ENCODE results near the gene PDIA6.
"Not testable (repeated sequence)": the region's sequence is repeated elsewhere in the genome, so short reads cannot be mapped to it uniquely, and the experiment has no call there.

The PDIA6 gene

DNA sequence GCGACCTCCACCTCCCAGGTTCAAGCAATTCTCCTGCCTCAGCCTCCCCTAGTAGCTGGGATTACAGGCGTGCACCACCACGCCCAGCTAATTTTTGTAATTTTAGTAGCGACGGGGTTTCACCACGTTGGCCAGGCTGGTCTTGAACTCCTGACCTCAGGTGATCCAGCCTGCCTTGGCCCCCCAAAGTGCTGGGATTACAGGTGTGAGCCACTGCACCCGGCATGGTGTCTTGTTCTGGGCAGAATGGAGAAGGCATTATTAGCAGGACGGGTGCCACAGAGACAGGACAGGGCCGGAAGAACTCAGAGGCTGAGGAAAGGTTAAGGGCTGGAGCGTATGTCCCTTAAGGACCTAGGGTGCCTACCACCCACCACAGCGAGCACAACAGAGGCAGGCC lies 31.8 kb downstream of the PDIA6 start:
- DNase-seq (ENCODE audit: low spot score) = not testable (repeated sequence)

DNA sequence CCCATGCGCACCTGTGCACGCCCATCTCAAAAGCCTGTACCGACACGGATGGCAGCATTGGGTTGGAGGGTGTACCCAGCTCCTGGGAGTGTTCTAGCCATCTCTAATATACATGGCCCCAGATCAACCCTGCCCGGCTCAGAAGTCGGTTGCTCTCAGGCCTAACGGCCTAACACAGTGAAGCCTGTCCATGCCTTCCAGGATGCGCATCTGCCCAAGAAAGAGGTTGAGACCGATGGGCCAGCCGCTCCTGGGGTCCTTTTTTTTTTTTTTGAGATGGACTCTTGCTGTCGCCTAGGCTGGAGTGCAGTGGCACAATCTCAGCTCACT lies 32.1 kb downstream of the PDIA6 start:
- no peak for DNase-seq (ENCODE audit: low spot score)

DNA sequence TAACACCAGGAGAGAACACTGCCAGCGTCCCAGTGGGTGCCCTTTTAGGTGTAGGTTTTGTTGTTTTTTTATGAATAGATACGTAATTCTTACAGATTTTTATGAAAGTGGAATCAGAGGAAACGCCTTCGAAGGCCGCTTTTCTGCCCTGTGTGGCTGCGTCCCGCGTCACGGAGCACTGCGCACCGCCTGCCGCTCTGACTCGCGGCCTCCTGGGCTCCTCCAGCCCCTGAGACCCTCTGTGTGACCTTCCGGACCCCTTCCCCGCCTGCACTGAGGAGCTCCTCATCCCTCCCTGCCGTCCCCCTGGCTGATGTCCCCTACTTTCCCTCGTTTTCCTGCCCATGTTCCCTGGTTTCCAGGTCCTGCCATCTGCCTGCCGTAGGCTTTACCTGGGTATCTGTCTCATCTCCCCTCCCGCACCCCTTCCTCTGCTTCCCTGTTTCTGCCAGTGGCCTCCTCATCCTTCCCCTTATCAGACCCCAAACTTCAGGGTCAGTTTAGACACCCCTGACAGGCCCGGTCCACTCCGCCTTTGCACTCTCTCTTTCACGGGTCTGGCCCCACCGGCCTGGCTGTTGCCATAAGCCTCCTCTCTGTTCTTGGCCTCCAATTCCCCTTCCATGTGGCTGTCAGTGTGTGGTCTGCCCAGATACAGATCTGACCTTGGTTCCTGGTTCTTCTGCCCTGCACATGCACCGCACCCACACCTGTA lies 32.7 kb downstream of the PDIA6 start:
- DNase-seq (ENCODE audit: low spot score) = no peak

DNA sequence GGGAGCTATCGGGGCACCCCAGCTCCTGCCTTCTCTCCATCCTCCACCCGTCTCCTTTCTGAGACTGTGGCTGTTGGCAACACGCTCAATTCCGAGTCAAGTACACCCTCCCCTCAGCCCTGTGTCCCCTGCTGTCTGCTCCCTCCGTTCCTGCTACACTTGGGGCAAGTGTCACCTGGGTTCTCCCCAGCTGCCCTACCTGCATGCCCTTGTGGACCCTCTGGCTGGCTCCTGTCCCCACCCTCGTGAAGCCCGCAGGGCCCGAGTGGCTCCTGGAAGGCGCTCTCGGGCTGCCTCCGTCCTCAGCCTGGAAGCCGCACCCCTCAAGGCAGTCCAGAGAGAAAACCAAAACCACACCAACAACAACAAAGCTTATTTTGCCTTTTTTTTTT lies 33.9 kb downstream of the PDIA6 start:
- no peak for DNase-seq (ENCODE audit: low spot score)

DNA sequence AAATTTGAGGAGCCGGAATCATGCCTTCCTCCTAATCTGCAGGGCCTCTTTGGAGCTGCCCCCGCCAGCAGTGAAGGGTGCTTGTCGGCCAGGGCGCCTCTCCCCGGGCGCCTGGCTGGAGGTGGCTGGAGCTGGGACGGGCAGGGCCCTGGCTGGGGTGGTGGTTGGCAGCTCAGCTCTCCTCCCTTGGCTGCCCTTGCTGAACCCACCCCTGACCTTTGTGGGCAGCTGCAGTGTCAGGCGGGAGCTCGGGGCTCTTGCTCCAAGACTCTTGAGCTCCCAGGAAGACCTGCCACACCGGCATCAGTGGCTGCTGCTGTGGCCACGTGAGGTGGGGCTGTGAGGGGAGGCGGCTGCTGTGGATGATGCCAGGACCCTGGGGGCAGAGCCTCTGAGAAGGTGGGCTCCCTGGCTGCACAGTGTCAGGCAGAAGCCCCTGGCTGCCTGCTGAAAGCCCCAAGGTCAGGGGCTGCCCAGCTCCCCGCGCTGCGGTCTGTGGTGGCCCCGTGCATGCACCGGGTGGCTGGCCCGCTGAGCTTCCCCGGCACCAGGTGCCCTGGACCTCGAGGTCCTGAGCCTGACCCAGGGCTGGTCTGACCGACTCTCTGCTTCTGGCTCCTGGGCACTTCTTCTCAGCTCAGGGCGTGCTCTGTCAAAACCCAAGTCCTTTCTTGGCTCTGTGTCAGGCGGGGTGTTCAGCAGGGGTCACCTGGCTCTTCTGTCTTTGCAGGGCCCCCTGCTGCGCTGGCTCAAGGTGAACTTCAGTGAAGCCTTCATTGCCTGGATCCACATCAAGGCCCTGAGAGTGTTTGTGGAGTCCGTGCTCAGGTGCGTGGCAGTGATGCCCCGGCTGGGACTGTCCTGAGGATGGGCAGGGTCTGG lies 34.5 kb downstream of the PDIA6 start:
- DNase-seq (ENCODE audit: low spot score) = no peak

DNA sequence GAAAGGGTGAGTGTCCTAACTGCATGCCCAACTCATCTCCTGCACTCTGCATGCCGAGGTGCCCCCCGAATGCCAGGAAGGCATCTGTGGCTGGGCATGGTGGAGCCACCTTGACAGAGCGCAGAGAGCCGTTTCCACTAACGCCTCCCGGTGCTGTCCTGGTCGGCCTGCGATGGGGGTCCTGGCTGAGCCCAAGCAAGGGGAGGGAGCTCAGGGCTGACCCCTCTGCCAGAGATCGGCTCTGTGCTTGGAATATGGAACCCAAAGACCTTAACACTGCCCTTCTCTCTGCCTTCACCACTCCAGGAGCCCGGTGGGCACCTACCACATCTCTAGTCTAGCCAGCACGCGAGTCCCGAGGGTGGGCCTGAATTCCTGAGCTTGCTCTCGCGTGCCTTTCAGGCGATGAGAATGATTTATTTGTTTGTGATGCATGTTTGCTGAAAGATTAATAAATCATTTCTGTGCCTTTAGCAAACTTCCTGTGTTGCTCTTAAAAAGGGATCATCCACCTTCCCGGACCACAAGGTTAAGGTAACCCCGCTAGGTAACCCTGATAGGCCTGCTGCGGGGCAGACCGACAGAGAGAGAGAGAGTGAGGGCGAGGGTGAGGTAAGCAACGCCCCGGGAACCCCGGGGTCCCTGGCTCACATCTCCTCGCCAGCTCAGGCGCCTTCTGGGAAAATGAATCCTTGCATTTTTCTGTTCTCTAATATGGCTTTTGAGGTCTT lies 35.3 kb downstream of the PDIA6 start:
- DNase-seq (ENCODE audit: low spot score) = no peak

DNA sequence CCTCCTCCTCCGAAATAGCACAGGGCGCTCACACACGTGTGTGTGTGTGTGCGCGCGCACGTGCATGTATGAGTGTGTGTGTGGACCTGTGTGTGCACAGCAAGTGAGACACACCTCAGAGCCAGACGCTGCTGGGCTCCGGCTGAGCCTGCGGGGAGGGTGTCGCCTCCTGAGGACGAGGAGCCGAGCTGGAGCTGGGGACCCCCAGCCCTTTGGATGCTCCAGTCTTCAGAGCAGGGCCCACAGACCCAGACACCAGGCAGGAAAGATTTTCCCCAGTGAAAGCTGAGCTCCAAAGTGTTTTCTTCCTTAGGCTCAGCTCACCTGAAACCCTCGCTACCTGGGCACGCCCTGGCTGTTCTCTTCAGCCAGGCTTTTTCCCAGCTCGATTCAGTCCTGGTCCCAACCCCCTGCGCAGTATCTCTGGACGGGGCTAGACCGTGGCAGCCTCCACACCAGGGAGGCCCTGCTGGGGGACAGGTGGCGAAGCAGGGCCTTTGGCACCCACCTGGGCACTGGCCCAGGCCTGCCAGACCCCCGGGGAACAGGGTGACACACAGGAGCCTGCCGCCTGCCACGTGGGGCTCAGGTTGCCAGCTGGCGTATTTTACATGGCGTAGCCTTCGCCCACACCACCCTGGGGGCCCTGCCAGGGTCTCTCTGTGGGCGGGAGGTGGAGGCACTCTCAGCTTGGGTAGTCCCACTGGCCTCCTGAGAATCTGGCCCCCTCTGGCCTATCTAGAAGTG lies 36.2 kb downstream of the PDIA6 start:
- no peak for DNase-seq (ENCODE audit: low spot score)

DNA sequence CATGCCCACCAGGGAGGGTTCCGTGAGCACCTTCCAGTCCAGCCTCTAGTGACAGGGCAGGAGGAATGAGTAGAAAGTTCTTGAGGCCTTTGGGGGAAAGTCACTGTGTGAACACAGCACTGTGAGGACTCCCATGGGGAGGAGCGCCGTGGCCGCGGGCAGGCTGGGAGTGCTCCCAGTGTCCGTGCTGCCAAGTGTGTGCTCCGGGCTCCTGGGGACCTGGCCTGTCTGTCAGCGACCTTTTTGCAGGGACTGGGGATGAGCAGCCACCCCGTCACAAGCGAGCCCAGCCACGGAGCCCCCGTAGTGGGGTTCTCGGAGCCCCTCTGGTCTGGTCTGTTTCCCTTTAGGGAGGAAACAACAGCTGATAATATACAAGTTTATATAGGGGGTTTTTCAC lies 36.8 kb downstream of the PDIA6 start:
- DNase-seq (ENCODE audit: low spot score) = no peak

DNA sequence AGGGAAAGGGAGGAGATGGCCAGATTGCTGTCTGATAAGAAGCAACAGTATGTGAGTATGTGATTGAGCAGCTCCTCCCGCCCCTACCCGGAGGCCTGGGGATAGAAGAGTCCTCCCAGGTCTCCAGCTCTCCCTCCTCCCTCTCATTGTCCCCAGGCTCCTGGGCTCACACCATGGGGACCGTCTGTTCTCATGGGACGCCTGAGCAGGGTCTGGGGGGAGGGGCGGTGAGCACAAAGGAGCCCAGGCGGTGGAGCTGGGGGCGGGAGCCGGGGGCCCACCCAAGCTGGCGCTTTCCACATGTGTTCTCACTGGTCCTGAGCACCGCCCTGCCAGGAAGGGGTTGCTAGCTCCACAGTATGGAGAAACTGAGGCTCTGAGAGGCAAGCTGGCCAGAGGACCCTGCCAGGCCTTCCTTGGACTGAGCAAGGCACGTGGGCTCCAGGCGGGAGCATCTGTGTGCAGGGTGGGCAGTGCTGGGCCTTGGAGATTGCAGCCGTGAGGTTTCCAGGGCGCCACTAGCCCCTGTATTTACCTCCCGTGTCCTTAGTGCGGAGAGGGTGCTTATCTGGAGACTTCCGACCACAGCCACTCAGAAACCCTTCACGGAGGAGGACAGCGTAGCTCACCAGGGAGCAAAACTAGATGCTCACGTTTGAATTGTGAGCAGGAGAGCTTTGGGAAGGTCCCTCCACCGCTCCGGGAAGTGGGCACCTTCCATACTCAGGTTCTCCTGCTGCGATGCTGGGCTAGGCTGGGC lies 37.4 kb downstream of the PDIA6 start:
- DNase-seq (ENCODE audit: low spot score) = no peak

DNA sequence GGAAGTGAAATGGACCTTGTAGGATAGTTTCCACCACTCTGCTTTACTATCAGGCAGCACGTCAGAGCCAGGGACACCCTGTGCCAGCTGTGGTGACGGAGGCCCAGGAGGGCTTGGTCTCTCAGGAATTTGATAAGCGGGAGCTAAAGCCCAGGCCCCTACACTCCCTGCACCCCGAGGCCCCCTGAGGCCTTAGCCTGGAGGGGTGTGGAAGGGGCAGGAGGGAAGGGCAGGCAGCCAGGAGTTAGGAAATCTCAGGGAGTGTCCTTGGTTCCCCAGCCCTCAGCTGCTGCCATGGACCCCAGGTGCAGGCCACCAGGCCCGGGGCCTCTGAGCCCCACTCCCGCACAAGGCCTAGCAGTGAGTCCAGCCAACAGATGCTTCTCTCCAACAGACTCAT lies 38.2 kb downstream of the PDIA6 start:
- no peak for DNase-seq (ENCODE audit: low spot score)

DNA sequence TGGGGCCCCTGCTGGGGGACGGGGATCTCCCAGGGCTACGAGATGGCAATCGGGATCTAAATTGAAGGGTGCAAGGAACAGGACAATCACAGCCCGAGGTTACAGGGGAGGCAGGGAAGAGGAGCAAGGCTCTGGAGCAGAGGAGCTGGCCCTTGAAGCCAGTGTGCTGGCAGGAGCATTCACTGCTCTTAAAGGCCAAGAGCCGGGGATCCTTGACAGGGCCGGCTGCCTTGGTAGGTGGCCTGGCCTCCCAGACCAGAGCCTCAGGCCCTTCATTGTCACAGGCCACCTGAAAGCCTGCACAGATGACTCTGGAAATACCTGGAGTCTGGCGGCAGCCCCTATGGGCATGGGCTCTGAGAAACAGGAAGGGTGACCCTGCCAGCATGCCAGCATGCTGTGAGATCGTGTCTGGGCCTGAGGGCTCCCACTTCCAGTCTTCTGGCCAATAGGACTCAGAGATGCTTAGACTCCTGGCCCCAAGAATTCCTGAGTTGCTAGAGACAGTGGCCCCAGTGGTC lies 38.7 kb downstream of the PDIA6 start:
- no peak for DNase-seq (ENCODE audit: low spot score)

DNA sequence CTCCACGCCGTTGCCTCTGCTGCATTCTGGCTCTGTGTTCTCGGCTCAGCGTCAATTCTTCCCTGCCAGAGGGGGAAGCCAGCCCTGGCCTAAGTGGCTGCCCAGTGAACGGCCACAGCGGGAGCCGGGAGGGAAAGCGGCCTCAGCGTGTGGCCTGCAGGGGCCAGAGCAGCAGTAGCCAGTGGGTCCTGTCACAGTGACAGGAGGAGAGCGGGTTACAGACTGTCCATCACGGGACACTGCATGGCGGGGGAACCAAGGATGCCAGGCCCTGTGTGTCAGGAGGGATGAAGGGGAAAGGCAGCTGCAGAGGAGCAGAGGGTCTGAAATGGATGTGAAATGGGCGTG lies 39.7 kb downstream of the PDIA6 start:
- no peak for DNase-seq (ENCODE audit: low spot score)

DNA sequence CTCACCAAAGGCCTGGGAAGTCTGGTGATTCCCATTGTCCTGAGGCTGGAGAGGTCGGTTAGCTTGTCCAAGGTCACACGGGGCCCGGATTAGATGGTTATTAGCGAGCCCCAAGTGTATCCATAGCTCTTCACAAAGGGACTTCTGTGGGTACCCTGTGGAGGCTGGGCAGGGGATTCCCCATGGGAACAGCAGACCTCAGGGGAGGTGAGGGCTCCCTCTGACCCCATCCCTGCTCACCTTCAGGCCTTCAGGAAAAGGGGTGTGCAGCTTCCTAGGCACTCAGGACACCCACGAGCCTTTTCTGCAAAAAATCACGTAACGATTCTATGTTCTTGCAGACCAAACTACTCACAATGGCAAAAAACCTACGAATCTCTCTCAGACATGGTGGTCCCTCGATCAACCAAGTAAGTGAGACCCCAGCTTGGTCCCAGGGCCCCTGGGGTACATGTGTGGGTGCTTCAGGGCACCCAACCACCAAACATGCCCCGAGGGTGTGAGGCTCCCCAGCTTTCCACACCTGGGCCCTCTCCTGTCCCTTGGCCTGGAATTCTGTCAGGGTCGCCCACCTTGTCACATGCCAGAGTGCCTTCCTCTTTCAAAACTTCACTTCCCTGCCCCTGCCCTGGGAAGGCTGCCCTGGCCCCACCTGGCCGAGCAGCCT lies 40.3 kb downstream of the PDIA6 start:
- no peak for DNase-seq (ENCODE audit: low spot score)

DNA sequence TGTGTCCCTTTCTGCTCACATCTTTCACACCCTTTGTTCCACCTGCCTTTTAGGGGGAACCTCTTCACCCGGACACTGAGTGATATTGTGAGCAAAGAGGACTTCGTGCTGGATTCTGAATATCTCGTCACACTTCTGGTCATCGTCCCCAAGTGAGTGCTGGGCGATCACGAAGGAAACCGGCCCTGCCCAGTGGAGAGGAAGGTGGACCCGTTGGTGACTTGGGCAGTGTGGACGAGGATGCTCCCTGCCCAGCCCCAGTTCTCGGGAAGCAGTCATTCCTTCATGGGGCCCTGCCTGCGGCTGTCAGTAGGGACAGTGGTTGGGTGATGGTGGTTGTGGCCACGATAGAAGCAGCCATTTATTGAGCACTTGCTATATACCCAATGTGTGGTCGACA lies 40.8 kb downstream of the PDIA6 start:
- no peak for DNase-seq (ENCODE audit: low spot score)

DNA sequence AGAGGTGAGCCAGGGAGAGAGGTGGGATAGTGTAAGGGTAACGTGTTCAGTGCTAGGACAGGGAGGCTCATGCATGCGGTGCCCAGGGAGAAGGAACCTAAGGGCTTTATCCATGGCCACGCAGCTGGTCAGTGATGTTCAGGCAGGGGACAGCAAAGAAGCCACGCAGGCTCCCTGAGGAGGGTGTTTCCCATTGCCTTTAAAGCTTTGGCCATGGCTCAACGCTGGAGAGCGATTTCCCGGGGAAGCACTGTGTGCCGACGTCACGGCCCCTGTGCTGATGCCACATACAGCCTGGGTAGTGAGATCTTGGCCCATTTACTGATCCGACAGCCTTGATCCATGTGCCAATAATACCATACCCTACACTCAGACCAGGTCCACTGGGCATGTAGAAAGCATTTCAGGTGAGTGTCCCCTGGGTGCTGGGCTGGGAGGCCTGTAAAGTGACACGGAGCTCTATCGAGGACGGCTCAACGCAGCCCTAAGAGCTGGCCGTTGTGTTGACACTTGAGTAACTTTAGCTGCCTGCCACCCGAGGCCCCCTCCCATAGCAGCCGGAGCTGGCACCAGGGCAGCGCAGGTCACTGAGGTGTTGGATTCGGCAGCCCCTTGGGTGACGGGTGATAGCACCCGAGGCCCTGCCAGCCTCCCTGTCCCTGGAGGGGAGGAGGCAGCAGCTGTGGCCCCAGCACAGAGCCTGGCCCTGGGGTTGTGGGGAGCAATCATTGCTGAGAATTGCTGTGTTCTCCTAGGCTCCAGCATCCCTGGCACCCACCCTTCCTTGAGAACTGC lies 41.4 kb downstream of the PDIA6 start:
- DNase-seq (ENCODE audit: low spot score) = no peak

DNA sequence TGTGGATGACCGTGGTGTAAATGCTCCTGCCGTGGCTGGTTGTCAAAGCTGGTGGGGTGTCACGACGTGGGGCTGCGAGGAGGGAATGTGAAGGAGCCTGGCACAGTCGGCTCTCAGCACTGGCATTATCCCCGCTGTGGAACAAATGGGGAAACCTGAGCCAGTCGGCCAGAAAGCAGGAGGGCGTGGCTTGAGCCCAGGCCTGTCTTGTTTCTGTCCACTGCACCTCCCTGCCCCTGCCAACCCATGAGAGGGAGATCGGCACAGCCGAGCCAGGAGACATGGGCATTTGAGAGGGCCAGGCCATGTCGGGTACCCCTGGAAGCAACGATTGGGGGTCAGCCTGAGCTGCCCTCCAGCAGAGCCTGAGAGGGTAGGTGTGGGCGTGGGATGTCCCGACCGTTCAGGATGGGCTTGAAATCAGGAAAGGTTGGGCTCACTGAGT lies 44.5 kb downstream of the PDIA6 start:
- no peak for DNase-seq (ENCODE audit: low spot score)

DNA sequence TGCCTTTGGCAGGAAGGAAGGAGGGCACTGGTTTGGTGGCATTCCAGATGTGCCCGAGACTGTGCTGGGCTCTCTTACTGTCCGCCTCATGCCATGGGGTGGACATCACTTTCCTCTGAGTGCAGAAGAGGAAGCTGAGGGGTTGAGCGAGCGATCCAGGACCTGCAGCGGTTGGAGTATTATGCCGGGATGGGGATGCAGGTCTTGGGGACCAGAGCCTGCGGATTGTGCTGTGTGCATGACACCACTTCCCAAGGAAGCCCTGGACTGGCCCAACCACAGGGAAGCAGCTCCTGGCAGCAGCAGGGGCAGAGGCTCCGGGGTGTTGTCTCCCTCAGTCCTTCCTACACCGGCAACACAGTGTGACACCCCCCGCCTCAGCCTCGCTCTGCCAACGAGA lies 46.7 kb downstream of the PDIA6 start:
- DNase-seq (ENCODE audit: low spot score) = no peak

DNA sequence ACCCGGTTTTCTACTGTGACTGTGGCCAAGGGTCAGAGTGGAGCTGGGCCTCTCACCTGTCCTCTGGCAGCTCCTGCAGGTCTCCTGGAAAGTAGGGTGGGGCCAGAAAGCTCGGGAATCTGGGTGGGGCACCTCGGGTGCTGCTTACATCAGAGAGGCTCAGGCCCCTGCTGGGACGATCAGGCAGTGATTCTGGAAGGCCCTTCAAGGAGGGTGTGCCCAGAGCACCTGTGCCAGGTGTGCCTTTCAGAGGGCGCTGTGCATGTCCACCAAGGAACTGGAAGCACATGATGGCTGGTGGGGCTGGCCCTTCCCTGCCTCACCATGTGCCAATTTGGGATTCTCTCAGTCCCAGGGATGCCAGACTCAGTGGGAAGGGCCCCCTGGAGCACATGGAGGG lies 47.1 kb downstream of the PDIA6 start:
- no peak for DNase-seq (ENCODE audit: low spot score)

DNA sequence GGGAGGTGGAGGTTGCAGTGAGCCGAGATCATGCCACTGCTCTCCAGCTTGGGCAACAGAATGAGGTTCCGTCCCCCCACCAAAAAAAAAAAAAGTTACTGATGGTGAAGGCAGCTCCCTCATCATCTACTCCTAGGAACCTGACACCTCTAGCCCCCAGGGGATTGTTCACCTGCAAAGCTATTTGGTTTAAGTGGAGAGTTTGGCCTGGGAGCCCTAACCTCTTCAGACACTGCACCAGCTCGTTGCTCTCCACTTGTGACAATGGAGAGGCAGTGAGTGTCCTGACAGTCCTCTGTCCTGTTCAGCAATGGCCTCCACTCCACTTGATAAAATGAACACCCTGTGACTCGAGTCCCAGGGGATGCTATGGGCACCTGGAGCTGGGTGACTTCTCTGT lies 47.7 kb downstream of the PDIA6 start:
- DNase-seq (ENCODE audit: low spot score) = no peak
